Measurements from ENCODE around the gene CD300LF.

GRCh38 chr17:74720506-74720905 is 7.8 kb upstream of the CD300LF start:
- no peak for TF ChIP-seq POLR2AphosphoS5 (IDR thresholded peaks at IDR 0.05; ENCODE audit: low read depth, low read length)
- no peak for TF ChIP-seq EZH2 (IDR thresholded peaks at IDR 0.05)
- no peak for TF ChIP-seq POLR2A (IDR thresholded peaks at IDR 0.05; ENCODE audit: borderline replicate concordance, extremely low read depth, insufficient read depth, insufficient read length)
- no peak for TF ChIP-seq CTCF (IDR thresholded peaks at IDR 0.05 in 2 of 3, conservative IDR thresholded peaks at IDR 0.05 in 1 of 3; ENCODE audit: borderline replicate concordance in 1 of 3, insufficient read depth in 1 of 3, low read depth in 2 of 3, low read length in 2 of 3)
